GM12864 (cell line): ENCODE measurements around the gene MYLK4.
A peak's percentile ranks its signal among the peaks of the same experiment; 100 is the strongest.

Source experiments
- DNase-seq: peaks from one replicate; pipeline ENCODE4 v3.0.0-alpha.2; 2011; ENCODE audit warnings: low read depth
- H3K4me3 ChIP-seq: 2 replicates; pipeline ENCODE4 v1.5.1; 2011; ENCODE audit warnings: mild to moderate bottlenecking, low read depth, low read length, control low read depth
- CTCF ChIP-seq: IDR thresholded peaks from 2 replicates; pipeline ENCODE4 v1.5.1; 2011; ENCODE audit warnings: low read depth, mild to moderate bottlenecking, moderate library complexity, low read length, control low read depth, inconsistent platforms; ENCODE audit errors: missing control alignments

The MYLK4 gene

GRCh38 chr6:2663123-2663522, 87.6 kb downstream of the MYLK4 start:
- no peak for TF ChIP-seq CTCF
- peak; percentile 13 for DNase-seq

GRCh38 chr6:2661651-2662050, 89.1 kb downstream of the MYLK4 start:
- H3K4me3 ChIP-seq, result no peak overlapping the region
- no peak for TF ChIP-seq CTCF
- no peak for DNase-seq

More at GRCh38 chr6:2663123-2663522, 87.6 kb downstream of the MYLK4 start:
- no peak overlapping the region for H3K4me3 ChIP-seq

GRCh38 chr6:2659882-2660281, 90.8 kb downstream of the MYLK4 start:
- no peak for TF ChIP-seq CTCF
- H3K4me3 ChIP-seq, result no peak overlapping the region
- no peak for DNase-seq

- DNase-seq, result no peak
- no peak for TF ChIP-seq CTCF
- no peak overlapping the region for H3K4me3 ChIP-seq
These were observed 91.3 kb downstream of the MYLK4 start for GRCh38 chr6:2659381-2659780.

- DNase-seq, result peak; percentile 43
- no peak overlapping the region for H3K4me3 ChIP-seq
- no peak for TF ChIP-seq CTCF
These were observed 91.9 kb downstream of the MYLK4 start for GRCh38 chr6:2658788-2659187.

GRCh38 chr6:2656460-2657079, 94.2 kb downstream of the MYLK4 start:
- no peak for DNase-seq
- no peak for TF ChIP-seq CTCF
- H3K4me3 ChIP-seq, result no peak overlapping the region

- no peak overlapping the region for H3K4me3 ChIP-seq
- no peak for TF ChIP-seq CTCF
These were observed 94.8 kb downstream of the MYLK4 start for GRCh38 chr6:2655844-2656433.

More at GRCh38 chr6:2655844-2656433, 94.8 kb downstream of the MYLK4 start:
- DNase-seq, result no peak
